Measurements from ENCODE around the gene GIT2.

GIT2 gene

GRCh38 chr12:109948368-109948767, 47.8 kb downstream of the GIT2 start:
- H3K27ac ChIP-seq (ENCODE audit: low read depth, low read length), result peak overlapping the region; percentile 60
- H3K9ac ChIP-seq (ENCODE audit: low read length), result no peak overlapping the region
- peak overlapping the region; percentile 16 for H3K4me3 ChIP-seq (ENCODE audit: low read length)
- H3K4me1 ChIP-seq (ENCODE audit: control insufficient read depth, insufficient read depth, low read length), result peaks cover 27% of the 10 kb centered on the region
- H3K27me3 ChIP-seq (ENCODE audit: control insufficient read depth, insufficient read depth, low read length), result no peaks in the 10 kb centered on the region
- peaks cover 22% of the 10 kb centered on the region for H3K36me3 ChIP-seq (ENCODE audit: control insufficient read depth, insufficient read depth, low read length)

- H3K4me1 ChIP-seq (ENCODE audit: control insufficient read depth, insufficient read depth, low read length), result peaks cover 27% of the 10 kb centered on the region
These were observed 48.6 kb downstream of the GIT2 start for GRCh38 chr12:109947521-109947920.

GRCh38 chr12:109946913-109947312, 49.3 kb downstream of the GIT2 start:
- Histone ChIP-seq H3K9ac (ENCODE audit: low read length) (no peak overlapping the region), H3K4me1 (ENCODE audit: control insufficient read depth, insufficient read depth, low read length) (peaks cover 27% of the 10 kb centered on the region), H3K27me3 (ENCODE audit: control insufficient read depth, insufficient read depth, low read length) (no peaks in the 10 kb centered on the region), H3K27ac (ENCODE audit: low read depth, low read length) (peak overlapping the region; percentile 62), H3K36me3 (ENCODE audit: control insufficient read depth, insufficient read depth, low read length) (peaks cover 10% of the 10 kb centered on the region), H3K4me3 (ENCODE audit: low read length) (no peak overlapping the region)

More at GRCh38 chr12:109947521-109947920, 48.6 kb downstream of the GIT2 start:
- no peak overlapping the region for H3K9ac ChIP-seq (ENCODE audit: low read length)
- H3K27ac ChIP-seq (ENCODE audit: low read depth, low read length), result peak overlapping the region; percentile 62
- no peak overlapping the region for H3K4me3 ChIP-seq (ENCODE audit: low read length)
- no peaks in the 10 kb centered on the region for H3K27me3 ChIP-seq (ENCODE audit: control insufficient read depth, insufficient read depth, low read length)
- H3K36me3 ChIP-seq (ENCODE audit: control insufficient read depth, insufficient read depth, low read length), result peaks cover 16% of the 10 kb centered on the region

- H3K27me3 ChIP-seq (ENCODE audit: control insufficient read depth, insufficient read depth, low read length), result no peaks in the 10 kb centered on the region
- peaks cover 6% of the 10 kb centered on the region for H3K36me3 ChIP-seq (ENCODE audit: control insufficient read depth, insufficient read depth, low read length)
- peaks cover 27% of the 10 kb centered on the region for H3K4me1 ChIP-seq (ENCODE audit: control insufficient read depth, insufficient read depth, low read length)
- no peak overlapping the region for H3K27ac ChIP-seq (ENCODE audit: low read depth, low read length)
- H3K4me3 ChIP-seq (ENCODE audit: low read length), result no peak overlapping the region
- no peak overlapping the region for H3K9ac ChIP-seq (ENCODE audit: low read length)
These were observed 49.7 kb downstream of the GIT2 start for GRCh38 chr12:109946505-109946904.

GRCh38 chr12:109944561-109945359, 51.4 kb downstream of the GIT2 start:
- Histone ChIP-seq H3K9ac (ENCODE audit: low read length) (no peak overlapping the region), H3K27me3 (ENCODE audit: control insufficient read depth, insufficient read depth, low read length) (no peaks in the 10 kb centered on the region), H3K4me1 (ENCODE audit: control insufficient read depth, insufficient read depth, low read length) (peaks cover 25% of the 10 kb centered on the region), H3K27ac (ENCODE audit: low read depth, low read length) (no peak overlapping the region), H3K36me3 (ENCODE audit: control insufficient read depth, insufficient read depth, low read length) (peaks cover 4% of the 10 kb centered on the region), H3K4me3 (ENCODE audit: low read length) (no peak overlapping the region)

GRCh38 chr12:109943811-109944210, 52.4 kb downstream of the GIT2 start:
- H3K4me3 ChIP-seq (ENCODE audit: low read length), result no peak overlapping the region
- no peak overlapping the region for H3K27ac ChIP-seq (ENCODE audit: low read depth, low read length)
- no peaks in the 10 kb centered on the region for H3K27me3 ChIP-seq (ENCODE audit: control insufficient read depth, insufficient read depth, low read length)
- peaks cover 8% of the 10 kb centered on the region for H3K36me3 ChIP-seq (ENCODE audit: control insufficient read depth, insufficient read depth, low read length)
- peaks cover 17% of the 10 kb centered on the region for H3K4me1 ChIP-seq (ENCODE audit: control insufficient read depth, insufficient read depth, low read length)
- no peak overlapping the region for H3K9ac ChIP-seq (ENCODE audit: low read length)

- Histone ChIP-seq H3K9ac (ENCODE audit: low read length) (no peak overlapping the region), H3K36me3 (ENCODE audit: control insufficient read depth, insufficient read depth, low read length) (peaks cover 20% of the 10 kb centered on the region), H3K4me3 (ENCODE audit: low read length) (no peak overlapping the region), H3K4me1 (ENCODE audit: control insufficient read depth, insufficient read depth, low read length) (no peaks in the 10 kb centered on the region), H3K27ac (ENCODE audit: low read depth, low read length) (no peak overlapping the region), H3K27me3 (ENCODE audit: control insufficient read depth, insufficient read depth, low read length) (no peaks in the 10 kb centered on the region)
These were observed 55.7 kb downstream of the GIT2 start for GRCh38 chr12:109940339-109940923.

GRCh38 chr12:109939504-109939903, 56.7 kb downstream of the GIT2 start:
- Histone ChIP-seq H3K27me3 (ENCODE audit: control insufficient read depth, insufficient read depth, low read length) (no peaks in the 10 kb centered on the region), H3K9ac (ENCODE audit: low read length) (no peak overlapping the region), H3K36me3 (ENCODE audit: control insufficient read depth, insufficient read depth, low read length) (peaks cover 20% of the 10 kb centered on the region)

GRCh38 chr12:109938947-109939346, 57.2 kb downstream of the GIT2 start:
- H3K9ac ChIP-seq (ENCODE audit: low read length), result no peak overlapping the region
- no peaks in the 10 kb centered on the region for H3K27me3 ChIP-seq (ENCODE audit: control insufficient read depth, insufficient read depth, low read length)
- no peak overlapping the region for H3K4me3 ChIP-seq (ENCODE audit: low read length)
- no peaks in the 10 kb centered on the region for H3K4me1 ChIP-seq (ENCODE audit: control insufficient read depth, insufficient read depth, low read length)
- H3K27ac ChIP-seq (ENCODE audit: low read depth, low read length), result no peak overlapping the region
- H3K36me3 ChIP-seq (ENCODE audit: control insufficient read depth, insufficient read depth, low read length), result peaks cover 23% of the 10 kb centered on the region

More at GRCh38 chr12:109939504-109939903, 56.7 kb downstream of the GIT2 start:
- no peak overlapping the region for H3K4me3 ChIP-seq (ENCODE audit: low read length)
- H3K4me1 ChIP-seq (ENCODE audit: control insufficient read depth, insufficient read depth, low read length), result no peaks in the 10 kb centered on the region
- no peak overlapping the region for H3K27ac ChIP-seq (ENCODE audit: low read depth, low read length)

- H3K27ac ChIP-seq (ENCODE audit: low read depth, low read length), result no peak overlapping the region
These were observed 58.8 kb downstream of the GIT2 start for GRCh38 chr12:109937371-109937770.

GRCh38 chr12:109934026-109934425, 62.1 kb downstream of the GIT2 start:
- Histone ChIP-seq H3K4me1 (ENCODE audit: control insufficient read depth, insufficient read depth, low read length) (no peaks in the 10 kb centered on the region), H3K4me3 (ENCODE audit: low read length) (no peak overlapping the region), H3K27me3 (ENCODE audit: control insufficient read depth, insufficient read depth, low read length) (no peaks in the 10 kb centered on the region), H3K27ac (ENCODE audit: low read depth, low read length) (no peak overlapping the region), H3K36me3 (ENCODE audit: control insufficient read depth, insufficient read depth, low read length) (peaks cover 37% of the 10 kb centered on the region), H3K9ac (ENCODE audit: low read length) (no peak overlapping the region)

More at GRCh38 chr12:109937371-109937770, 58.8 kb downstream of the GIT2 start:
- Histone ChIP-seq H3K9ac (ENCODE audit: low read length) (no peak overlapping the region), H3K27me3 (ENCODE audit: control insufficient read depth, insufficient read depth, low read length) (no peaks in the 10 kb centered on the region), H3K4me3 (ENCODE audit: low read length) (no peak overlapping the region), H3K4me1 (ENCODE audit: control insufficient read depth, insufficient read depth, low read length) (no peaks in the 10 kb centered on the region), H3K36me3 (ENCODE audit: control insufficient read depth, insufficient read depth, low read length) (peaks cover 28% of the 10 kb centered on the region)

GRCh38 chr12:109932878-109933503, 63.2 kb downstream of the GIT2 start:
- Histone ChIP-seq H3K9ac (ENCODE audit: low read length) (no peak overlapping the region), H3K27me3 (ENCODE audit: control insufficient read depth, insufficient read depth, low read length) (no peaks in the 10 kb centered on the region), H3K27ac (ENCODE audit: low read depth, low read length) (no peak overlapping the region), H3K4me3 (ENCODE audit: low read length) (no peak overlapping the region), H3K36me3 (ENCODE audit: control insufficient read depth, insufficient read depth, low read length) (peaks cover 27% of the 10 kb centered on the region), H3K4me1 (ENCODE audit: control insufficient read depth, insufficient read depth, low read length) (no peaks in the 10 kb centered on the region)

Measured in rectal smooth muscle tissue (tissue), 1 donor.